D341Med (cell line): ENCODE results near the gene FURIN.
"Not testable (repeated sequence)": the region's sequence is repeated elsewhere in the genome, so short reads cannot be mapped to it uniquely, and the experiment has no call there.

ENCODE experiments used
- DNase-seq: peaks from one replicate; pipeline ENCODE4 v3.0.0; 2012; ENCODE audit warnings: low spot score

FURIN gene

DNA sequence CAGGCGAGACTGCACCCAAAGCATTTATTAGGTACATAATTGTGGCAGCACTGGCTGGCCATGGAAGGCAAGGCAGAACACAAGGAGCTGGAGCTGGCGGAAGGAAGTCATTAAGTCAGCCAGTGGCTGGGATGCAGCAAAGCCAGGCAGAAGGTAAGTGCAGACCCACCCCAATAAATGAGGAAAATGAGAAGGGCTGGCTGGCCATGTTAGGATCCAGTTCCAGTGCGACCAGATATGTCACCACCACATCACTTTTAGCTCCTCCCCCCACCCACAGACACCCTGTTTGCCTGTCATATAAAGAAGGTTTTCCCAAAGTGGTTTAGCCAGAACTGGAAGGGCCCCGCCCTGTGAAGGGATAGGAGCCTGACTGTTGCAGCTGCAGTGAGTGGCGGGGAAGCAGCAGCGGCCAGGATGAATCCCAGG, at the start of gene FURIN:
FURIN (plus strand) TSS at position 328 of the 429 bp plus-strand sequence. CDS start 7,153 bp downstream, outside the sequence.
- DNase-seq = no peak

DNA sequence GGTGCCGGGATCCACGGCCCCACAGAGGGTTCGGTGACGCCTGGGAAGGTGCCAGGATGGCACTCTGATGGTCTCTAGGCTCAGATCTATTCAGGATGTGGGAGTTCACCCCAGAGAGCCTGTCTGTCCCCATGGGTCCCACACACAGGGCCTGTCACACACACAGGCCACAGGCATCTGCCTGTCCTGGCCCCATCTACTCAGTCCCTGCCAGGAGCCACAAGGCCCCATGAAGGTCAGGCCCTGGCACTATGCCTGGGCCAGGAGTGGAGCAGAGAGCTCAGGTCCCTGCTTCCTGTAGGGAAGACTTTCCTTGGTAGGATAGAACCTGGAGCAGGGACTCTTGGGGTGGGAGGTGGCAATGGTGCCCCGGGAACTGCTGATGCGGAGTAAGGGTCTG, 49.0 kb upstream of the FURIN start:
- no peak for DNase-seq

GRCh38 chr15:90819850-90820249, 48.5 kb upstream of the FURIN start:
- DNase-seq = no peak

GRCh38 chr15:90820481-90820880, 47.9 kb upstream of the FURIN start:
- DNase-seq = no peak

DNA sequence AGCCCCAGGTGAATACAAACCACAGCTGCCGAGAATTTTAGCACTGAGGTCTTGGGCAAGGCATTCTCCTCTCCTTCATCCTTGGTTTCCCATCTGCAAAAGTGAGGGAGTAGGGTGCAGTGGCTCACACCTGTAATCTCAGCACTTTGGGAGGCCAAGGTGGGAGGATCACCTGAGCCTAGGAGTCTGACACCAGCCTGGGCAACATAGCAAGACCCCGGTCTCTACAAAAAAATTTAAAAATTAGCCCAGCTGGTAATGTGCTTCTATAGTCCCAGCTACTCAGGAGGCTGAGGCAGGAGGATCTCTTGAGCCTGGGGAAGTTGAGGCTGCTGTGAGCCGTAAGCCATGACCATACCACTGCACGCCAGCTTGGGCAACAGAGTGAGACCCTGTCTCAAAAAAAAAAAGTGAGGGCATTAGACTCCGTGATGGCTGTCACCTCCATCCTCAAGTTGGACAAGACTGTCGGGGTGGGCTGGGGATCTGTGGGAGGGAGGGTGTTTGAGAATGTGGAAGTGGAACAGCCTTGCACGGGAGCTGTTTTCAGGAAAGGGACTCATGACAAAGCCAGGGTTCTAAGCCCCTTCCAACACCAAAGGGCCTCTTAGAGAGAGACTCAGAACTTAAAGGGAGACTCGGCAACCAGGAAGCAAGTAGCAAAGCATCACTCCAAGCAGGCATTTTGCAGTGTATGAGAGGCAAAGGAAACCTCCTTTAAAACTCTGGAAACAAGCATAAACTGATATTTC, 46.0 kb upstream of the FURIN start:
- no peak for DNase-seq

DNA sequence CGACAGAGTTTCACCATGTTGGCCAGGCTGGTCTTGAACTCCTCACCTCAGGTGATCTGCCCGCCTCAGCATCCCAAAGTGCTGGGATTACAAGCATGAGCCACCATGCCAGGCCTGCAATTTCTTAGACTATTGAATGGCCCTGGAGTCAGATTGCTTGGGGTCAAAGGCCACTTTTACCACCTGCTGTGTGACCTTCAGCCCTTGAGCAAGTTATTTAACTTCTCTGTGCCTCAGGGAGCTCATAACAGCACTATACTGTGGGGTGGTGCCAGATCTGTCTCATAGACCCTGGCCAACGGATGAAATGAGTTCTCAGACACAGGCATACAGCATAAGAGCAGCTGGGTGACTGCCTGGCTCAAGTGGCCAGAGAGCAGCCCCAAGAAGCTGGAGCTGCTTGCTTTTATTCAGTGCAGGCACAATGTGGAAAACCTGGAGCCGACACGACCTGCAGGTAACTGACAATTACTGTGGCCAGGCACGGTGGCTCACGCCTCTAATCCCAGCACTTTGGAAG, 44.9 kb upstream of the FURIN start:
- no peak for DNase-seq

DNA sequence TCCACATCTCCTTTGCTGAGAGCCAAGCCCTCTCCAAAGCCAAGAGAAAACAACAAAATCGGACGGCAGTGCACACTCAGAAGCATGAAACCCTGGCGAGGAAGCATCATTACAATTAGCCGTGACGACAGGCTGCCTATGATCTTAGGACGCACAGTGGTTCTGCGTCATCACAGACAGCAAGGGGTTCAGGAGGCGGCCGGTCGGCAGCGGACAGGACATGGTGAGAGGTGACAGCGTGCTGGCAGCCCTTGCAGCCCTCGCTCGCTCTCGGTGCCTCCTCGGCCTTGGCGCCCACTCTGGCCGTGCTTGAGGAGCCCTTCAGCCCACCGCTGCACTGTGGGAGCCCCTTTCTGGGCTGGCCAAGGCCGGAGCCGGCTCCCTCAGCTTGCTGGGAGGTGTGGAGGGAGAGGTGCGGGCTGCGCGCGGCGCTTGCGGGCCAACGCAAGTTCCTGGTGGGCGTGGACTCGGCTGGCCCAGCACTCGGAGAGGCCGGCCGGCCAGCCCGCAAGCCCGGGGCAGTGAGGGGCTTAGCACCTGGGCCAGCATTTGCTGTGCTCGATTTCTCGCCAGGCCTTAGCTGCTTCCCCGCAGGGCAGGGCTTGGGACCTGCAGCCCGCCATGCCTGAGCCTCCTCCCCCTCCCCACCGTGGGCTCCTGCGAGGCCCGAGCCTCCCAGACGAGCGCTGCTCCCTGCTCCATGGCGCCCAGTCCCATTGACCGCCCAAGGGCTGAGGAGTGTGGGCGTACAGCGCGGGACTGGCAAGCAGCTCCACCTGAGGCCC, 43.1 kb upstream of the FURIN start:
- DNase-seq = not testable (repeated sequence)

GRCh38 chr15:90826206-90826885, 42.0 kb upstream of the FURIN start:
- not testable (repeated sequence) for DNase-seq

DNA sequence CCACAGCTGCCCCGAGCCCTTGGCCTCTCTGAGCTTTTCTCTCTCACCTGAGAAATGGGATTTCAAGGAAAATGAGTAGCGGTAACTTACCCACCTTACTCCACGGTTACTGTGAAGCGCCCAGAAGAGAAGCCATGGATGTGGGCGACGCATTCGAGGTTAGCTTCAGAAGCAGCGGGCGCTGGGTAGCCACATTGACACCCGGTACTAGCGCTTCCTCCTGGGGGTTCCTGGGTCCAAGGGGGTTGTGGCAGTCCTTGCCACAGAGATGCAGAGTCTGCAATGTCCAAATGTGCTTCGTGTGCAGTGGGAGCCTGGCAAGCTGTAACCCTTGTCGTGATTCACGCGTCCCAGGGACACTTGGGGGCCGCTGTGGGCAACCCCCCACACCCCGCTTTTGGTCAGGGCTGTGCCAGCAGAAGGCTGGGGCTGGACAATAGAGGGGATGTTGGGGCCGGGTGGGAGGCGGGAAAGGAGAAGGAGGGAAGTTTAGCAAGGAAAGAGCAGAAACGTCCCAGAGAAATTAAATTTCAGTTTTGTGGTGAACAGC, 41.4 kb upstream of the FURIN start:
- no peak for DNase-seq

DNA sequence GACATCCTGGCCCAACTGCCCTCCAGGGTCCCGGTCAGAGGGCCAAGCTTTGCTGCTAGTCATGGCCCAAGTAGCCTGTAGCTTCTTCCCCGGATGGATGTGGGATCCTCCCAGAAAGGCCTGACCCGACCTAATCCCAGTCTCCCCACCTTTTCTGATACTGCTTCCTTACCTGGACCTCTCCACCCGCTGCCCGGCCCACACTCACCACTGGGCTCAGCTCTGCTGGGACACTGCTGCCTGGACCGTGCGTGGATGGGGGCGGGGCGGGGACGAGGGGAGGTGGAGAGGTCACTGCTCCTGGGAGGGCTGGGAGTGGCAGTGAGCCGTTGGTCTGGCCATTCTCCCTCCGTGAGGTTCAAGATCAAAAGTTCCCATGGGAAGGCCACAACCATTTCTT, 40.3 kb upstream of the FURIN start:
- no peak for DNase-seq

- DNase-seq = no peak
Observed at GRCh38 chr15:90829126-90829525, 39.3 kb upstream of the FURIN start.

DNA sequence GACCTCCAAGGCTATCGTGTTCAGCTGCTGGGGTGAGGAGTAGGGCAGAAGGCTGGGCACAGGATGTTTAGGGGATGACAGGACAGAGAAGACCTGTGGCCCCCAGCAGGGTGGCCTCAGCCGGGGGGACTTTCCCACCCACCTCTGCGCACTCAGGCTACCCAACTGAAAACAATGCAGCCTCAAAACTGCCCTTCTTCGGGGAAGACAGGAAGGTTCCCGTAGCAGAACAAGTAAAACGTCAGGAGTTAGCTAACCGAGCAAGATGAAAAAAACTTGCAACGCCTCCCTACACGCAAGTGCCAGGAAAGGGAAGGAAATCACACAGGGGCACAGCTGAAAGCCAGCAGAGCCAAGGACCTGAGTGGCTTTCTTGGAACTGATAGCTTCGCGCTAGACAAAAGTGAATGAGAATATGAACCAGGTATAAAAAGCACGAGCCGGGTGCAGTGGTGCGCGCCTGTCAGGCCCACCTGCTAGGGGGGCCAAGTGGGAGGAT, 38.4 kb upstream of the FURIN start:
- no peak for DNase-seq

GRCh38 chr15:90834626-90835025, 33.8 kb upstream of the FURIN start:
- DNase-seq = no peak

DNA sequence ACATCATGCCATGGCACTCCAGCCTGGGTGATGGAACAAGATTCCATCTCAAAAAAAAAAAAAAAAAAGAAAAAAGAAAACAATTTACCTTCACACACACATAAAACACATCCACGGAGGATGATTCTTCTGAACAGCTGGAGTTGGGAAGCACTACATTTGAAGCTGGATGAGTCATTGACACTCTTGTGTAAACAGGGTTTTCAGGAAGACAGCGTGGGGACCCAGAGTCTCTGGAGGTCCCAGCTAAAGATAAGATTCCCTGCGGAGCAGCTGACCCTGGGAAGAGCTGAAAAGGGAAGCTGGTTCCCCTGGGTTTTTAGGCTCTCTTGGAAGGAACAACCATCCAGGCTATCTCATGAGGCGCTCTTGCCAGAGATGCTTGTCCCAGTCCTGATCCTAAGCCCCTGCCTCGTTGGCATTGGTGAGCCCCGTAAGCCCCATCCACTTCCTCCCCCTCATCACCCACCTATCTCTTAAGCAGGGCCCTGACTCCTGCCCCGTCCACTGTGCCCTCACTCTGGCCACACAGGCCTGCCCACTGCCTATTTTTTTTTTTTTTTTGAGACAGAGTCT, 32.0 kb upstream of the FURIN start:
- DNase-seq = no peak

GRCh38 chr15:90837094-90837493, 31.3 kb upstream of the FURIN start:
- DNase-seq = no peak

DNA sequence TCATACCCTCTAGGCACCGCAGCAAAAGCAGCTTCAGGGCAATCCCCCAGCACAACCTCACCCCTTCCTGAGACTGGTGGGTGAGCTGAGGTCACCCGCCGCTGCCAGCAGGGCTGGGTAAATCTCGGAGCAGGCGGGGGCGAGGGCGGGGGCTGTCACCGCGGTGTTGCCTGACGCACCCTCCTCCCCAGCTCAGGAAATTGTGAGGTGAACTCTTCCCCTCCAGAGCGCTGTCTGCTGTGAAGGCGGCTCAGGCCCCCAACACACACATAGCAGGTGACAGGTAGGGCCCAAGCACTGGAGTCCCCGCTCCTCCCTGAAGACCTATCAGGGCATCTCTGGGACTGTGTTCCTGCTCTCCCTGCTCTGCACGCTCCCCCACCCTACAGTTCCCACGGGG, 30.2 kb upstream of the FURIN start:
- DNase-seq = no peak

- no peak for DNase-seq
Observed at GRCh38 chr15:90838544-90838943, 29.8 kb upstream of the FURIN start.

- no peak for DNase-seq
Observed at GRCh38 chr15:90839187-90840071, 29.0 kb upstream of the FURIN start.

GRCh38 chr15:90840157-90840855, 28.1 kb upstream of the FURIN start:
- DNase-seq = no peak

- DNase-seq = no peak
Observed at GRCh38 chr15:90840954-90841353, 27.4 kb upstream of the FURIN start.
